ENCODE measurements around the gene PRDM16.

The PRDM16 gene

GRCh38 chr1:3466366-3467075, 397.5 kb downstream of the PRDM16 start:
- in situ Hi-C loops (cut with HindIII; ENCODE audit: low sequenced_read_pairs) = no loop called here

GRCh38 chr1:3467096-3468036, 398.4 kb downstream of the PRDM16 start:
- in situ Hi-C loops (cut with HindIII; ENCODE audit: low sequenced_read_pairs) = no loop called here

- in situ Hi-C loops (cut with HindIII; ENCODE audit: low sequenced_read_pairs) = no loop called here
These were observed 399.5 kb downstream of the PRDM16 start for GRCh38 chr1:3468236-3469103.

GRCh38 chr1:3469104-3469848, 400.3 kb downstream of the PRDM16 start:
- in situ Hi-C loops (cut with HindIII; ENCODE audit: low sequenced_read_pairs) = no loop called here

- in situ Hi-C loops (cut with HindIII; ENCODE audit: low sequenced_read_pairs) = loop anchor here (5.0 kb wide), 1 partner anchor 82 kb away; no protein-coding TSS in a partner anchor
These were observed 401.0 kb downstream of the PRDM16 start for GRCh38 chr1:3469849-3470649.

GRCh38 chr1:3470650-3471355, 401.8 kb downstream of the PRDM16 start:
- in situ Hi-C loops (cut with HindIII; ENCODE audit: low sequenced_read_pairs) = loop anchor here (5.0 kb wide), 1 partner anchor 81 kb away; no protein-coding TSS in a partner anchor

GRCh38 chr1:3471356-3472087, 402.5 kb downstream of the PRDM16 start:
- in situ Hi-C loops (cut with HindIII; ENCODE audit: low sequenced_read_pairs) = loop anchor here (5.0 kb wide), 1 partner anchor 81 kb away; no protein-coding TSS in a partner anchor

- in situ Hi-C loops (cut with HindIII; ENCODE audit: low sequenced_read_pairs) = loop anchor here (5.0 kb wide), 1 partner anchor 80 kb away; no protein-coding TSS in a partner anchor
These were observed 403.3 kb downstream of the PRDM16 start for GRCh38 chr1:3472088-3472850.

GRCh38 chr1:3472906-3473305, 403.9 kb downstream of the PRDM16 start:
- in situ Hi-C loops (cut with HindIII; ENCODE audit: low sequenced_read_pairs) = loop anchor here (5.0 kb wide), 1 partner anchor 79 kb away; no protein-coding TSS in a partner anchor

GRCh38 chr1:3473381-3473844, 404.4 kb downstream of the PRDM16 start:
- in situ Hi-C loops (cut with HindIII; ENCODE audit: low sequenced_read_pairs) = loop anchor here (5.0 kb wide), 1 partner anchor 79 kb away; no protein-coding TSS in a partner anchor

GRCh38 chr1:3474016-3474415, 405.0 kb downstream of the PRDM16 start:
- in situ Hi-C loops (cut with HindIII; ENCODE audit: low sequenced_read_pairs) = loop anchor here (5.0 kb wide), 1 partner anchor 78 kb away; no protein-coding TSS in a partner anchor

GRCh38 chr1:3474421-3474820, 405.4 kb downstream of the PRDM16 start:
- in situ Hi-C loops (cut with HindIII; ENCODE audit: low sequenced_read_pairs) = loop anchor here (5.0 kb wide), 1 partner anchor 78 kb away; no protein-coding TSS in a partner anchor

- in situ Hi-C loops (cut with HindIII; ENCODE audit: low sequenced_read_pairs) = loop anchor here (5.0 kb wide), 1 partner anchor 54 kb away; no protein-coding TSS in a partner anchor
These were observed 407.0 kb downstream of the PRDM16 start for GRCh38 chr1:3475839-3476573.

GRCh38 chr1:3476666-3477065, 407.7 kb downstream of the PRDM16 start:
- in situ Hi-C loops (cut with HindIII; ENCODE audit: low sequenced_read_pairs) = loop anchor here (5.0 kb wide), 1 partner anchor 54 kb away; no protein-coding TSS in a partner anchor

- in situ Hi-C loops (cut with HindIII; ENCODE audit: low sequenced_read_pairs) = loop anchor here (5.0 kb wide), 1 partner anchor 55 kb away; no protein-coding TSS in a partner anchor
These were observed 408.4 kb downstream of the PRDM16 start for GRCh38 chr1:3477241-3477995.
